Esophagus mucosa (tissue), 1 donor: Measurements from ENCODE around the gene PLEKHA7. TPM values are rescaled to one million over a fixed set of nuclear protein-coding genes. Genes with fewer than 3 reads are reported as not detected.

Source experiments
- ATAC-seq: fragments of 200-7000 bp; cut with Tn5 transposase; one replicate; pipeline ENCODE4 v1.9.1; 2020
- total RNA-seq: library from RNA; stranded (reverse); gene quantifications from one replicate; pipeline ENCODE4 v1.2.4, GENCODE V29; 2023
- donor health status: DM: yes; HTN: yes; CAD: no.

The PLEKHA7 gene
- total RNA-seq, 1 donor from 2014 or later = 48.2 TPM

- no peak for ATAC-seq
Measured at GRCh38 chr11:16938061-16938460, 76.2 kb downstream of the PLEKHA7 start.

- ATAC-seq = no peak
Measured at GRCh38 chr11:16936643-16937042, 77.6 kb downstream of the PLEKHA7 start.

- ATAC-seq = peak; percentile 52
Measured at GRCh38 chr11:16935518-16936302, 78.5 kb downstream of the PLEKHA7 start.

GRCh38 chr11:16933756-16934603 lies 80.2 kb downstream of the PLEKHA7 start:
- no peak for ATAC-seq

GRCh38 chr11:16933291-16933690 lies 80.9 kb downstream of the PLEKHA7 start:
- ATAC-seq = peak; percentile 34

- no peak for ATAC-seq
Measured at GRCh38 chr11:16928044-16928443, 86.2 kb downstream of the PLEKHA7 start.

- ATAC-seq = no peak
Measured at GRCh38 chr11:16926883-16927626, 87.2 kb downstream of the PLEKHA7 start.

- ATAC-seq = peak; percentile 48
Measured at GRCh38 chr11:16925561-16926065, 88.6 kb downstream of the PLEKHA7 start.

GRCh38 chr11:16924826-16925560 lies 89.2 kb downstream of the PLEKHA7 start:
- ATAC-seq = peak; percentile 92

- peak; percentile 1 for ATAC-seq
Measured at GRCh38 chr11:16924462-16924825, 89.8 kb downstream of the PLEKHA7 start.

- ATAC-seq = no peak
Measured at GRCh38 chr11:16923987-16924386, 90.2 kb downstream of the PLEKHA7 start.

GRCh38 chr11:16921668-16922067 lies 92.5 kb downstream of the PLEKHA7 start:
- ATAC-seq = no peak

- ATAC-seq = no peak
Measured at GRCh38 chr11:16921019-16921418, 93.2 kb downstream of the PLEKHA7 start.

GRCh38 chr11:16920559-16920958 lies 93.7 kb downstream of the PLEKHA7 start:
- ATAC-seq = no peak

- peak; percentile 93 for ATAC-seq
Measured at GRCh38 chr11:16918543-16919182, 95.6 kb downstream of the PLEKHA7 start.

GRCh38 chr11:16917941-16918340 lies 96.3 kb downstream of the PLEKHA7 start:
- ATAC-seq = peak; percentile 77

GRCh38 chr11:16912692-16913111 lies 101.5 kb downstream of the PLEKHA7 start:
- ATAC-seq = no peak

GRCh38 chr11:16911658-16912057 lies 102.6 kb downstream of the PLEKHA7 start:
- no peak for ATAC-seq

GRCh38 chr11:16911186-16911585 lies 103.0 kb downstream of the PLEKHA7 start:
- no peak for ATAC-seq

GRCh38 chr11:16909359-16910035 lies 104.7 kb downstream of the PLEKHA7 start:
- peak; percentile 43 for ATAC-seq

GRCh38 chr11:16905375-16905774 lies 108.8 kb downstream of the PLEKHA7 start:
- ATAC-seq = no peak
